A673 (cell line): ENCODE measurements around the gene CC2D1A. TPM values are rescaled to one million over a fixed set of nuclear protein-coding genes. Genes with fewer than 3 reads are reported as not detected.

Experiments used
- BruUV-seq: library from RNA; stranded (reverse); fragments of 400-500 nt; replicated peaks from 2 replicates; lab custom pipeline; 2021; lab: Mats Ljungman, UMichigan
- CTCF ChIA-PET: fragments of 300-600 bp; sonication (Branson Sonifier 250); formaldehyde crosslinking; loops from one replicate; lab custom pipeline; 2022; ENCODE audit warnings: antibody characterized with exemption; lab: Charles Lee
- POLR2A ChIA-PET: fragments of 300-600 bp; sonication (Branson Sonifier 250); formaldehyde crosslinking; loops from one replicate; lab custom pipeline; 2022; ENCODE audit warnings: antibody characterized with exemption; ENCODE audit not compliant: low non-redundant PET; lab: Charles Lee
- DNase-seq: peaks from one replicate; pipeline ENCODE4 v3.0.0-alpha.2; 2015; ENCODE audit warnings: low spot score
- H3K27ac ChIP-seq: fragments of 200-600 bp; sonication (generic); 2 replicates; pipeline ENCODE4 v1.5.1; 2016; ENCODE audit warnings: mixed run types, low read depth, mild to moderate bottlenecking, mixed read lengths, antibody characterized with exemption, low read length; ENCODE audit not compliant: poor library complexity, severe bottlenecking
- H3K27me3 ChIP-seq: fragments of 200-600 bp; sonication (generic); replicated peaks from 2 replicates; pipeline ENCODE4 v1.6.1; 2017; ENCODE audit warnings: mixed run types, low read depth, mild to moderate bottlenecking, mixed read lengths, antibody characterized with exemption, low read length; ENCODE audit not compliant: insufficient read depth, poor library complexity
- H3K36me3 ChIP-seq: fragments of 200-600 bp; sonication (generic); 2 replicates; pipeline ENCODE4 v1.6.1; 2016; ENCODE audit warnings: mixed run types, mild to moderate bottlenecking, mixed read lengths, antibody characterized with exemption, low read length; ENCODE audit not compliant: insufficient read depth, poor library complexity, severe bottlenecking
- H3K4me1 ChIP-seq: fragments of 200-600 bp; sonication (generic); 2 replicates; pipeline ENCODE4 v1.6.1; 2017; ENCODE audit warnings: mixed run types, mild to moderate bottlenecking, mixed read lengths, antibody characterized with exemption, low read length; ENCODE audit not compliant: insufficient read depth, poor library complexity, severe bottlenecking
- H3K4me3 ChIP-seq: fragments of 200-600 bp; sonication (generic); 2 replicates; pipeline ENCODE4 v1.5.1; 2016; ENCODE audit warnings: low read depth, mixed run types, mild to moderate bottlenecking, mixed read lengths, low read length; ENCODE audit not compliant: poor library complexity, severe bottlenecking
- H3K9me3 ChIP-seq: fragments of 200-600 bp; sonication (generic); 2 replicates; pipeline ENCODE4 v1.6.1; 2016; ENCODE audit warnings: mixed run types, low read depth, mild to moderate bottlenecking, mixed read lengths, antibody characterized with exemption, low read length; ENCODE audit not compliant: poor library complexity, severe bottlenecking
- CTCF ChIP-seq: fragments of 300-800, 200-600 bp; sonication (generic); conservative IDR thresholded peaks from 2 replicates; pipeline ENCODE4 v1.5.1; 2017; ENCODE audit warnings: low read depth, mild to moderate bottlenecking, antibody characterized with exemption, low read length, moderate library complexity, mixed read lengths
- EZH2 ChIP-seq: fragments of 200-600 bp; sonication (generic); IDR thresholded peaks from 2 replicates; pipeline ENCODE4 v1.6.1; 2017; ENCODE audit warnings: borderline replicate concordance, low read depth, mild to moderate bottlenecking, mixed read lengths, antibody characterized with exemption, low read length; ENCODE audit not compliant: poor library complexity, severe bottlenecking
- intact Hi-C: fragments of 100-400 bp; cut with micrococcal nuclease; formaldehyde crosslinking; loops from one replicate; pipeline ENCODE4 v1.10.0; 2022; ENCODE audit not compliant: unreplicated experiment
- total RNA-seq: library from RNA; stranded (reverse); gene quantifications from 2 replicates; pipeline ENCODE4 v1.2.3, GENCODE V29; 2021

Gene CC2D1A
- total RNA-seq, 1 experiment from 2014 or later: 38.6 TPM

GRCh38 chr19:13860679-13861391, 45.2 kb upstream of the CC2D1A start:
- intact Hi-C loops: no loop called here
- Histone ChIP-seq H3K27me3 (no peaks in the 10 kb centered on the region), H3K9me3 (no peaks in the 10 kb centered on the region), H3K4me3 (no peak overlapping the region), H3K27ac (peak overlapping the region; percentile 92), H3K36me3 (no peaks in the 10 kb centered on the region), H3K4me1 (peaks cover 15% of the 10 kb centered on the region)
- BruUV-seq: no TSS peak
- DNase-seq: no peak
- no peak for TF ChIP-seq CTCF
- TF ChIP-seq EZH2: no peak
- CTCF ChIA-PET: interaction anchor here (0.6 to 2.2 kb wide), 6 partner anchors 11 to 271 kb away, joined by 3 to 14 read pairs (median 6); partner anchors contain the start of gene C19orf53
- POLR2A ChIA-PET: interaction anchor here (0.7 kb wide), 1 partner anchor 136 kb away, joined by 6 read pairs; no protein-coding TSS in a partner anchor

GRCh38 chr19:13861392-13861713, 44.6 kb upstream of the CC2D1A start:
- ChIA-PET POLR2A (interaction anchor here (0.6 to 0.7 kb wide), 2 partner anchors 23 to 137 kb away, joined by 6 to 13 read pairs; no protein-coding TSS in a partner anchor), CTCF (interaction anchor here (0.6 to 2.2 kb wide), 7 partner anchors 11 to 272 kb away, joined by 3 to 14 read pairs (median 4); partner anchors contain the start of gene C19orf53)
- H3K27me3 ChIP-seq: no peaks in the 10 kb centered on the region
- peak; percentile 67 for DNase-seq
- no peaks in the 10 kb centered on the region for H3K9me3 ChIP-seq
- H3K27ac ChIP-seq: peak overlapping the region; percentile 92
- no peak for TF ChIP-seq EZH2
- TF ChIP-seq CTCF: no peak
- intact Hi-C loops: no loop called here
- H3K4me1 ChIP-seq: peaks cover 18% of the 10 kb centered on the region
- TSS peak; percentile 72 for BruUV-seq
- peak overlapping the region; percentile 45 for H3K4me3 ChIP-seq
- no peaks in the 10 kb centered on the region for H3K36me3 ChIP-seq

GRCh38 chr19:13861714-13862531, 44.1 kb upstream of the CC2D1A start:
- H3K9me3 ChIP-seq: no peaks in the 10 kb centered on the region
- ChIA-PET POLR2A (interaction anchor here (0.6 to 0.7 kb wide), 5 partner anchors 24 to 263 kb away, joined by 3 to 13 read pairs (median 6); no protein-coding TSS in a partner anchor), CTCF (interaction anchor here (0.5 to 2.2 kb wide), 26 partner anchors 10 to 428 kb away, joined by 3 to 17 read pairs (median 4); partner anchors contain the start of genes C19orf53, DCAF15 and ZSWIM4)
- no peaks in the 10 kb centered on the region for H3K27me3 ChIP-seq
- intact Hi-C loops: loop anchor here (1.0 kb wide), 2 partner anchors 77 to 265 kb away; no protein-coding TSS in a partner anchor
- no peaks in the 10 kb centered on the region for H3K36me3 ChIP-seq
- H3K4me1 ChIP-seq: peaks cover 18% of the 10 kb centered on the region
- no peak for TF ChIP-seq EZH2
- TF ChIP-seq CTCF: peak; percentile 93
- peak; percentile 94 for DNase-seq
- no TSS peak for BruUV-seq
- peak overlapping the region; percentile 45 for H3K4me3 ChIP-seq
- peak overlapping the region; percentile 92 for H3K27ac ChIP-seq
